Stimulated activated memory B cell treated with anti-CD40 and anti-IgM and Interleukin-4, amounts not matched to agents 10 μg/mL and 1 μg/mL and 100 μg/mL, for 72 hours (primary cell): ENCODE measurements around the gene PPP2R5B.

Source experiments
- ATAC-seq: fragments of 150-1000 bp; cut with Tn5 transposase; 2 replicates; pipeline ENCODE4 v1.10.0; 2021
- H3K27ac Mint-ChIP-seq: one replicate; pipeline ENCODE4 v1.8.0; 2022; ENCODE audit warnings: mild to moderate bottlenecking, mixed read lengths
- H3K27me3 Mint-ChIP-seq: one replicate; pipeline ENCODE4 v1.8.0; 2022; ENCODE audit warnings: mixed read lengths
- H3K36me3 Mint-ChIP-seq: one replicate; pipeline ENCODE4 v1.8.0; 2022; ENCODE audit warnings: mixed read lengths
- H3K4me1 Mint-ChIP-seq: one replicate; pipeline ENCODE4 v1.8.0; 2022; ENCODE audit warnings: mixed read lengths
- H3K4me3 Mint-ChIP-seq: one replicate; pipeline ENCODE4 v1.8.0; 2022; ENCODE audit warnings: mild to moderate bottlenecking, moderate library complexity, mixed read lengths
- H3K9me3 Mint-ChIP-seq: one replicate; pipeline ENCODE4 v1.8.0; 2022; ENCODE audit warnings: mixed read lengths

Gene PPP2R5B

DNA sequence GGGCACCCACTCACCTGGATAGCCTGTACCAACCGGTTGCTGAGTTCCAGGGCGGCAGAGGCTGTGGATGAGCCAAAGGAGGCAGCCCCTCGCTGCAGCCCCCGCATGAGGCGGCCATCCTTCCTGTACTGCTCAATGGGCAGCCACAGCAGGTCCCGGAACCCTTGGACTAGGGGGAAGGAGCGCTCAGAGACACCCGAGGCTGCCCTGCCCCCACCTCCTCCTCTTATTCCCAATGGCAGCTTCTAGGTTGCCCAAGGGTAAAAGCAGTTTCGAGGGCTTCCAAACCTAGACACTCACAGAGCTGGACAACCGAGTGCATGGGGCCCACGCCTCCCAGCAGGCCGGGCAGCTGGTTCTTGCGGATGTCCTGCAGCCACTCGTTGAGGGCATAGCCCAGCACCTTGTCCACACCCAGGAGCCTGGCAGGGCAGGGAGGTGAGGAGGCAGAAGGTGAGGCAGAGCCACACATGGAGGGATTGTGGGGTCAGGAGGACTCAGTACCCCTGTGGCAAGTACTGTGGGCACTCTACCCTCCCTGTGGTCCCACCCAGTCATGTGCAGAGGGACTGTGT is 28.0 kb upstream of the PPP2R5B start:
- peaks cover 39% of the 10 kb centered on the region for H3K36me3 Mint-ChIP-seq

GRCh38 chr11:64897381-64898075 is 27.0 kb upstream of the PPP2R5B start:
- peaks cover 35% of the 10 kb centered on the region for H3K4me1 Mint-ChIP-seq
- H3K36me3 Mint-ChIP-seq, result peaks cover 45% of the 10 kb centered on the region

More for the DNA sequence above, 28.0 kb upstream of the PPP2R5B start:
- Mint-ChIP-seq H3K4me3 (no peak overlapping the region), H3K9me3 (no peaks in the 10 kb centered on the region), H3K27me3 (no peaks in the 10 kb centered on the region), H3K4me1 (peaks cover 41% of the 10 kb centered on the region), H3K27ac (no peak overlapping the region)
- ATAC-seq, result no peak

GRCh38 chr11:64898076-64898445 is 26.4 kb upstream of the PPP2R5B start:
- Mint-ChIP-seq H3K27ac (no peak overlapping the region), H3K36me3 (peaks cover 45% of the 10 kb centered on the region), H3K27me3 (no peaks in the 10 kb centered on the region), H3K4me3 (no peak overlapping the region), H3K9me3 (no peaks in the 10 kb centered on the region), H3K4me1 (peaks cover 35% of the 10 kb centered on the region)
- no peak for ATAC-seq

More at GRCh38 chr11:64897381-64898075, 27.0 kb upstream of the PPP2R5B start:
- ATAC-seq, result no peak
- Mint-ChIP-seq H3K27me3 (no peaks in the 10 kb centered on the region), H3K27ac (no peak overlapping the region), H3K9me3 (no peaks in the 10 kb centered on the region), H3K4me3 (no peak overlapping the region)

GRCh38 chr11:64898541-64898940 is 25.9 kb upstream of the PPP2R5B start:
- no peak for ATAC-seq
- Mint-ChIP-seq H3K36me3 (peaks cover 45% of the 10 kb centered on the region), H3K27ac (no peak overlapping the region), H3K9me3 (no peaks in the 10 kb centered on the region), H3K27me3 (no peaks in the 10 kb centered on the region), H3K4me1 (peaks cover 34% of the 10 kb centered on the region), H3K4me3 (no peak overlapping the region)

DNA sequence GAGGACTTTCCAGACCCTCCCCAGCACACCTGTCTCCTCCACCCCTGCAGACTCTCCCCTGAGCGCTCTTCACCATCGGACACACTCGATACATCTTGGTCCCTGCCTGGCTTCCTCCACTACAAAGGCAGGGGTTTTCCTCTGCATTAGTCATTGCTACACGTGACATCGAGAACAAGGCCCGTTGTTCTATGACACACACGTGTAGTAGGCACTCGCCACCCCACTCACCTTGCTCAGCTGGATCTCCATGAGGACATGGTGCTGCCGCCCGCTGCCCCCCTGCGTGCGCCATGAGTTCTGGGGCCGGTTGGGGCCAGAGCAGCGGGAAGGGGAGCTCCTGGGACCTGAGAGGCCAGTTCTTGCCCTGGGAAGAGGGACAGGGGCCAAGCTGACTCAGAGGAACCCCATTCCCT is 24.2 kb upstream of the PPP2R5B start:
- no peaks in the 10 kb centered on the region for H3K27me3 Mint-ChIP-seq
- ATAC-seq, result peak; percentile 85
- H3K4me3 Mint-ChIP-seq, result no peak overlapping the region
- H3K9me3 Mint-ChIP-seq, result no peaks in the 10 kb centered on the region
- peak overlapping the region; percentile 37 for H3K27ac Mint-ChIP-seq
- H3K4me1 Mint-ChIP-seq, result peaks cover 24% of the 10 kb centered on the region
- H3K36me3 Mint-ChIP-seq, result peaks cover 47% of the 10 kb centered on the region

GRCh38 chr11:64900774-64901173 is 23.7 kb upstream of the PPP2R5B start:
- Mint-ChIP-seq H3K9me3 (no peaks in the 10 kb centered on the region), H3K27ac (no peak overlapping the region), H3K27me3 (no peaks in the 10 kb centered on the region), H3K36me3 (peaks cover 48% of the 10 kb centered on the region), H3K4me1 (peaks cover 19% of the 10 kb centered on the region), H3K4me3 (no peak overlapping the region)
- ATAC-seq, result no peak

GRCh38 chr11:64902102-64902900 is 22.2 kb upstream of the PPP2R5B start:
- Mint-ChIP-seq H3K4me1 (peaks cover 19% of the 10 kb centered on the region), H3K9me3 (no peaks in the 10 kb centered on the region), H3K27me3 (no peaks in the 10 kb centered on the region), H3K4me3 (no peak overlapping the region), H3K36me3 (peaks cover 47% of the 10 kb centered on the region), H3K27ac (no peak overlapping the region)
- no peak for ATAC-seq

DNA sequence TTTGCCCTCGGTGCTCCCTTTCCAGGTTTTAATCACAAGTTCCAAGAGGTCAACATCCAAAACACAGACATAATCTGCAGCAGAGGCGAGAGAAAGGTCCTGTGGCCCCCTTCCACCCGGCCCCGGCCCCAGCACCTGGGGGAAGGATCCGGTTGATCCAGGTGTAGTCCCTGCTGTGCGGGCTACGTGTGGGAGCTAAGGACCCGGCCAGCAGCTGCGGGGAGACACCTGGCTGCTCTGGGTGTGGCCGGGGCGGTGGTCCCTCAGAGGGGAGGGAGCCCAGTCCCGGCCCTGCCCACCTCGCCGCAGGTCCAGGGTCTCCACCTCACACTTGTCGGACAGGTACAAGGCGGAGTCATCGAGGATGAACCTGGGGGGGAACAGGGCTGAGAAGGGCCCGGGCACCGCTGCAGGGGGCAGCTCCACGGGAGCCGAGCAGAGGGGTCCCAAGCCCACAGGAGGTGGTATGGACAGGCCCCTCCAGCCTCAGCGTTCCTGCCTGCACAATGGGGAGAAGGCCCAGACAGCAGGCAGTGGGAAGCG is 21.1 kb upstream of the PPP2R5B start:
- Mint-ChIP-seq H3K9me3 (no peaks in the 10 kb centered on the region), H3K27me3 (no peaks in the 10 kb centered on the region), H3K27ac (no peak overlapping the region), H3K4me1 (peaks cover 19% of the 10 kb centered on the region), H3K4me3 (no peak overlapping the region), H3K36me3 (peaks cover 52% of the 10 kb centered on the region)
- no peak for ATAC-seq

GRCh38 chr11:64905516-64906313 is 18.8 kb upstream of the PPP2R5B start:
- Mint-ChIP-seq H3K36me3 (peaks cover 61% of the 10 kb centered on the region), H3K4me3 (no peak overlapping the region)
- ATAC-seq, result peak; percentile 35

DNA sequence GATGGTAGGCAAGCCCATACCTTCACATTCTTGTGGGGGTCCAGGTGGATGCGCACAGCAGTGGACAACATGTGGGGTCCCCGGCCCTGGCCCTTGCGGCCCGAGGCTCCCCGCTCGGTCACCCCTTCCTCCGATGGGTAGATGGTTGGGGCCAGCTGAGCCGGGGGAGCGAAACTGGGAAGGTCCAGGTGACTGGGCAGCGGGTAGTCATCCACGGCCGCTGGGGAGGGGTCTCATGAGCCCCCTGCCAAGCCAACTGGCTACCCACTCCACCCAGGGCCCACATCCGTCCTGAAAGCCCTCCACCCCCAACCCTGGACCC is 18.2 kb upstream of the PPP2R5B start:
- Mint-ChIP-seq H3K4me3 (no peak overlapping the region), H3K4me1 (peaks cover 6% of the 10 kb centered on the region), H3K9me3 (no peaks in the 10 kb centered on the region), H3K27me3 (no peaks in the 10 kb centered on the region), H3K27ac (no peak overlapping the region), H3K36me3 (peaks cover 65% of the 10 kb centered on the region)
- ATAC-seq, result no peak

More at GRCh38 chr11:64905516-64906313, 18.8 kb upstream of the PPP2R5B start:
- no peaks in the 10 kb centered on the region for H3K27me3 Mint-ChIP-seq
- no peak overlapping the region for H3K27ac Mint-ChIP-seq
- H3K4me1 Mint-ChIP-seq, result peaks cover 6% of the 10 kb centered on the region
- H3K9me3 Mint-ChIP-seq, result no peaks in the 10 kb centered on the region

DNA sequence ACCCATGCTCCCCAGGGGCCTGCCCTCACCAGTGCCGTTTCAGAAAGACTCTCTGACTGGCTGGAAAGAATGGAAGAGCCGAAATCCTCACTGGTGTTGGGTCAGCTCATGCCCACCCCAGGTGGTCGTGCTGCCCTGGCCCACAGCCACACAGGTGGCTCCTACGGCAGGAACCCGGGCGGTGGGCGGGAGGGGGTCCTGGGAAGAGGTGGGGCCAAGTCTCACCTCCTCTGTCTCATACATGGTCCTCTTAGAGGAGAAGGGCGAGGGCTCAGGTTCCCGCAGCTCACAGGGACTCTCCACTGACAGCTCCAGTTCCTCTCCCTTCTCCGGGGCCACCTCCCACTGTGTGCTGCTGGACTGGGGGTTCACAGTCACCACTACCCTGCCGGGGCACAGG is 15.7 kb upstream of the PPP2R5B start:
- Mint-ChIP-seq H3K4me1 (peaks cover 6% of the 10 kb centered on the region), H3K9me3 (no peaks in the 10 kb centered on the region), H3K27ac (no peak overlapping the region), H3K36me3 (peaks cover 70% of the 10 kb centered on the region), H3K4me3 (no peak overlapping the region), H3K27me3 (no peaks in the 10 kb centered on the region)
- ATAC-seq, result no peak

- Mint-ChIP-seq H3K27ac (no peak overlapping the region), H3K4me3 (no peak overlapping the region), H3K27me3 (no peaks in the 10 kb centered on the region), H3K4me1 (peaks cover 12% of the 10 kb centered on the region), H3K9me3 (no peaks in the 10 kb centered on the region), H3K36me3 (peaks cover 71% of the 10 kb centered on the region)
- ATAC-seq, result no peak
These were observed 14.7 kb upstream of the PPP2R5B start for GRCh38 chr11:64909653-64910343.

- no peak overlapping the region for H3K4me3 Mint-ChIP-seq
- peaks cover 19% of the 10 kb centered on the region for H3K4me1 Mint-ChIP-seq
- H3K9me3 Mint-ChIP-seq, result no peaks in the 10 kb centered on the region
- H3K36me3 Mint-ChIP-seq, result peaks cover 66% of the 10 kb centered on the region
- H3K27ac Mint-ChIP-seq, result no peak overlapping the region
- H3K27me3 Mint-ChIP-seq, result no peaks in the 10 kb centered on the region
- no peak for ATAC-seq
These were observed 13.9 kb upstream of the PPP2R5B start for GRCh38 chr11:64910451-64911093.

GRCh38 chr11:64911142-64911541 is 13.3 kb upstream of the PPP2R5B start:
- Mint-ChIP-seq H3K27me3 (no peaks in the 10 kb centered on the region), H3K27ac (no peak overlapping the region), H3K9me3 (no peaks in the 10 kb centered on the region), H3K4me3 (no peak overlapping the region), H3K4me1 (peaks cover 25% of the 10 kb centered on the region), H3K36me3 (peaks cover 60% of the 10 kb centered on the region)
- ATAC-seq, result no peak
